ENCODE measurements around the gene AHCTF1.

Gene AHCTF1

GRCh38 chr1:246797597-246797996 is 134.2 kb downstream of the AHCTF1 start:
- DNase-seq = no peak

GRCh38 chr1:246797157-246797556 is 134.6 kb downstream of the AHCTF1 start:
- no peak for DNase-seq

- DNase-seq = no peak
Measured at GRCh38 chr1:246795906-246796694, 135.6 kb downstream of the AHCTF1 start.

- no peak for DNase-seq
Measured at GRCh38 chr1:246794828-246795671, 136.7 kb downstream of the AHCTF1 start.

- peak; percentile 17 for DNase-seq
Measured at GRCh38 chr1:246794048-246794827, 137.5 kb downstream of the AHCTF1 start.

GRCh38 chr1:246793356-246793896 is 138.3 kb downstream of the AHCTF1 start:
- no peak for DNase-seq

GRCh38 chr1:246792603-246793002 is 139.1 kb downstream of the AHCTF1 start:
- no peak for DNase-seq

- DNase-seq = no peak
Measured at GRCh38 chr1:246791303-246791918, 140.3 kb downstream of the AHCTF1 start.

GRCh38 chr1:246790833-246791232 is 140.9 kb downstream of the AHCTF1 start:
- DNase-seq = no peak

GRCh38 chr1:246790364-246790763 is 141.4 kb downstream of the AHCTF1 start:
- DNase-seq = no peak

- no peak for DNase-seq
Measured at GRCh38 chr1:246789454-246790339, 142.1 kb downstream of the AHCTF1 start.
